ENCODE results near the gene TSPAN14. TPM values are rescaled to one million over a fixed set of nuclear protein-coding genes. Genes with fewer than 3 reads are reported as not detected.
"Not testable (repeated sequence)": the region's sequence is repeated elsewhere in the genome, so short reads cannot be mapped to it uniquely, and the experiment has no call there.

Gene TSPAN14
- polyA plus RNA-seq, 4 donors: 7.4 to 69.4 (median 32.4) TPM

DNA sequence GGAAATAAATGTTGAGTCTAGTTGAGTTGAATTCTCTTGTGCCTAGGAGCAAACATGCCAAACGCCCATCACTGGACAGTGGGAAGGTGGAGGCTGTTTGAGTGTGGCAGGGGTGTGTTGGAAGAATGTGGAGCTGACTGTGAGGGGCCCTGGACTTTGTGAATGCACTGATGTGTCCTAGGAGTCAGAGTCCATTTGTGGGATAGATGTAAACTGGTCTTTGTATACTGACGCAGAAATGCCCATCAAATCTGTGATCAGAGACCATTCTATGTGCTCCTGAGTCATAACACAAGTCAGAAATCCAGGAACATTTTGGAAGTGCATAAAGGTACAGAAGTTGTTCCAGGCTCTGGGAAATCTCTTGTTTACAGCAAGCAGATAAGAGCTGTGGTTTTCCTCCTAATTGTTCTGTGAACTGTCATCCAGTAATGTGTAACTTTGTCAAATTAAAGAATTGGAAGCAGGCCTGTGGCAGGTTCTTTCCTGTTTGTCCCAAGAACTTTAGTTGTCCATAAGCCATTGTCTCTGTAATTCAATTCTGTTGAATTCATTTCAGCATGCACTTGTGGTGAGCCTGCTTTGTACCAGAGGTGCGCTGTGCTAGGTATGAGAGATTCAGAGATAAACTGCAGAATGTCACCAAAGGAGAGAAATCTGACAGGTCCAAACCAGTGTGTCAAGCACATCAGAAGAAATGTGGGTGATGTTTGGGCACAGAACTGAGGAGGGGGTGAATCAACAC, 38.2 kb upstream of the TSPAN14 start:
- H3K36me3 ChIP-seq (ENCODE audit: control insufficient read depth in 3 of 3, insufficient read depth in 2 of 3, low read depth in 1 of 3, low read length in 3 of 3): peaks cover 0 to 18% (median 0%) of the 10 kb centered on the region in 3 donors
- 41 to 74% (median 57%) methylated on average over 3 of the region's 3 CpGs for WGBS, 3 donors
- peaks cover 22 to 65% (median 27%) of the 10 kb centered on the region in 3 donors for H3K4me1 ChIP-seq (ENCODE audit: control insufficient read depth in 3 of 3, insufficient read depth in 2 of 3, low read depth in 1 of 3, low read length in 2 of 3)
- peak overlapping the region in 2 of 3 donors; percentile 69 to 79 for H3K27ac ChIP-seq (ENCODE audit: low read depth in 1 of 3, low read length in 2 of 3)
- no peaks in the 10 kb centered on the region for H3K27me3 ChIP-seq (ENCODE audit: control insufficient read depth in 3 of 3, insufficient read depth in 3 of 3, low read length in 3 of 3)
- H3K4me3 ChIP-seq (ENCODE audit: low read depth in 1 of 3, low read length in 3 of 3): no peak overlapping the region
- DNase-seq (peak; percentile 43 to 55), FAIRE-seq (no peak)
- no peaks in the 10 kb centered on the region for H3K9me3 ChIP-seq (ENCODE audit: control insufficient read depth in 2 of 2, insufficient read depth in 1 of 2, low read depth in 1 of 2, low read length in 1 of 2)

DNA sequence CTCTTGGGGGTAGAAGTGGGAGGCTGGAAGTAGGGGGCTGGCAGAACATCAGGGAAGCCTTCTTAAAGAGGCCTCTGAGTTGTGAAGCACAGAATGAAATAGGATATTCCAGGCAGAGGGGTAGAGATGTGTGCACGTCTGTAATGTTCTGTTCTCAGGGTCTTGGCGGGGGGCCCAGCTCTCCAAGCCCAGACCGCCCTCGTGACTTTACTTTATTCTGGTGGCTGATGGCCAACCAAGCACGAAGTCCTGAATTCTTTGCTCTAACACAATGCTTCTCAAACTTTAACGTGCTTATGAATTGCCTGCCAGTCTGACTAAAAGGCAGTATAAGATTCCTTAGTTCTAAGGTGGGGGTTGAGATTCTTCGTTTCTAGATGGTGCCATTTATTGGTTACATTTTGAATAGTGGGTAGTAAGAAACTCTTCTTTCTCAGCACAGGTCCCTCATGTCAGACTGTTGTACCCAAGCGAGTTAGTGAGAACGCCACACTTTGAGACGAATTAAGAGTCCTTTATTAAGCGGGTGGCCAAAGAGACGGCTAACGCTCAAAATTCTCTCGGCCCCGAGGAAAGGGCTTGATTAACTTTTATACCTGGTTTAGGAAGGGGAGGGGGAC, 37.5 kb upstream of the TSPAN14 start:
- peaks cover 18 to 64% (median 27%) of the 10 kb centered on the region in 3 donors for H3K4me1 ChIP-seq (ENCODE audit: control insufficient read depth in 3 of 3, insufficient read depth in 2 of 3, low read depth in 1 of 3, low read length in 2 of 3)
- peaks cover 0 to 17% (median 0%) of the 10 kb centered on the region in 3 donors for H3K36me3 ChIP-seq (ENCODE audit: control insufficient read depth in 3 of 3, insufficient read depth in 2 of 3, low read depth in 1 of 3, low read length in 3 of 3)
- WGBS, 3 donors: 72 to 76% (median 73%) methylated on average over 15 of the region's 15 CpGs
- DNase-seq (peak in 1 of 2 donors; percentile 16), FAIRE-seq (no peak)
- no peaks in the 10 kb centered on the region for H3K9me3 ChIP-seq (ENCODE audit: control insufficient read depth in 2 of 2, insufficient read depth in 1 of 2, low read depth in 1 of 2, low read length in 1 of 2)
- no peaks in the 10 kb centered on the region for H3K27me3 ChIP-seq (ENCODE audit: control insufficient read depth in 3 of 3, insufficient read depth in 3 of 3, low read length in 3 of 3)
- H3K4me3 ChIP-seq (ENCODE audit: low read depth in 1 of 3, low read length in 3 of 3): no peak overlapping the region
- peak overlapping the region in 2 of 3 donors; percentile 37 to 79 for H3K27ac ChIP-seq (ENCODE audit: low read depth in 1 of 3, low read length in 2 of 3)

DNA sequence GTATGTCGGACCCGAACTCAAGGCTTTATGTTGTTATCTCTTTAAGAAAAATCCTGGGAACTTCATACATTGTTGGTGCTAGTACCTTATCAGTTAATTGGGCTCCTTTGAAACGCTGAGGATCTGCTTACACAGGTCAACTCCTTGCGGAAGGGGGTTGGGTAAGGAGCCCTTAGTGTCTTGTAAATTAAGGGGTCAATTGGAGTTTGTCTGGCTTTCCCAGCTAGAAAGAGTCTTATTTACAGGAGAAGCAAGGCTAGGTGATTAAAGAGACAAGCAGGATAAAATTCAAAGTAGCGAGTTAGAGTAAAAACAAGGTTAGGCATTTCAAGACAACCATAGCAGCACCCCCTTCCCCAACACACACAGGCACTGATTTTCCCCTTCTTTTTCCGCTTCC, 36.9 kb upstream of the TSPAN14 start:
- peaks cover 0 to 19% (median 0%) of the 10 kb centered on the region in 3 donors for H3K36me3 ChIP-seq (ENCODE audit: control insufficient read depth in 3 of 3, insufficient read depth in 2 of 3, low read depth in 1 of 3, low read length in 3 of 3)

DNA sequence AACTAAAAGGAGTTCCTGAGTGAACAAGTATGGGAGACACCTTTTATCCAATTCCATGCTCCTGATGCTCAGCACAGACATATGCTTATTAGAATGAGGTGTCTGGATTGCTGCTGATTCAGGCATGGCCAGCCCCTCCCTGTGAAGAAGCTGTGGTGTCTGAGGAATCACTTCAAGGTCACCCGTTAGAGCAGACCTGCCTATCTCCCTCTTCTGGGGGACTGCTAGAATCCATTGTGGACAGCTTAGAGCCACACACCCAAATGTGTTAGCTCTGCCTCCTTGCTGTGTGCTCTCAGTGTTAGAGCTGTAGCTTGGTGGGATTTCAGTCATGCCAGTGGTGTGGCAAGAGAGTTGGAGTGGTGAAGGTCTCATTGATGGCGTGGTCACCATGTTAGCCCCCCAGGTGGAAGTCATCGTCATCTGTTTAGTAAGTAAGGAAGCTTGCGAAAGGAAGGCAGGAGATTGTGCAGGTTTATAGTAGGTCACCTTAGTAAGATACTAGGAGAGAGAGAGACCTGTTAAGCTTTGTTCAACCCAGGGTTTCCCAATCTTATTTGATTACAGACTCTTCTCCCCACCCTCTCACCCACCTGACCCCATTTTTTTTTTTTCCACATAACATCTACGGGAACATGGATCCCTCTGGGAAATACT, 32.9 kb upstream of the TSPAN14 start:
- DNase-seq: peak in 1 of 2 donors; percentile 47
- 84 to 91% (median 86%) methylated on average over 5 of the region's 5 CpGs for WGBS, 3 donors
- FAIRE-seq: no peak
- peaks cover 0 to 46% (median 5%) of the 10 kb centered on the region in 3 donors for H3K36me3 ChIP-seq (ENCODE audit: control insufficient read depth in 3 of 3, insufficient read depth in 2 of 3, low read depth in 1 of 3, low read length in 3 of 3)
- H3K9me3 ChIP-seq (ENCODE audit: control insufficient read depth in 2 of 2, insufficient read depth in 1 of 2, low read depth in 1 of 2, low read length in 1 of 2): no peaks in the 10 kb centered on the region
- H3K4me1 ChIP-seq (ENCODE audit: control insufficient read depth in 3 of 3, insufficient read depth in 2 of 3, low read depth in 1 of 3, low read length in 2 of 3): peaks cover 0 to 29% (median 5%) of the 10 kb centered on the region in 3 donors
- H3K27ac ChIP-seq (ENCODE audit: low read depth in 1 of 3, low read length in 2 of 3): peak overlapping the region in 1 of 3 donors; percentile 28
- no peaks in the 10 kb centered on the region for H3K27me3 ChIP-seq (ENCODE audit: control insufficient read depth in 3 of 3, insufficient read depth in 3 of 3, low read length in 3 of 3)
- no peak overlapping the region for H3K4me3 ChIP-seq (ENCODE audit: low read depth in 1 of 3, low read length in 3 of 3)

More for the DNA sequence above, 36.9 kb upstream of the TSPAN14 start:
- DNase-seq; H3K27me3 ChIP-seq (ENCODE audit: control insufficient read depth in 3 of 3, insufficient read depth in 3 of 3, low read length in 3 of 3); H3K9me3 ChIP-seq (ENCODE audit: control insufficient read depth in 2 of 2, insufficient read depth in 1 of 2, low read depth in 1 of 2, low read length in 1 of 2); H3K27ac ChIP-seq (ENCODE audit: low read depth in 1 of 3, low read length in 2 of 3); FAIRE-seq; H3K4me3 ChIP-seq (ENCODE audit: low read depth in 1 of 3, low read length in 3 of 3): not testable (repeated sequence)
- 37 to 73% (median 43%) methylated on average over 6 of the region's 6 CpGs for WGBS, 3 donors
- peaks cover 18 to 65% (median 27%) of the 10 kb centered on the region in 3 donors for H3K4me1 ChIP-seq (ENCODE audit: control insufficient read depth in 3 of 3, insufficient read depth in 2 of 3, low read depth in 1 of 3, low read length in 2 of 3)

DNA sequence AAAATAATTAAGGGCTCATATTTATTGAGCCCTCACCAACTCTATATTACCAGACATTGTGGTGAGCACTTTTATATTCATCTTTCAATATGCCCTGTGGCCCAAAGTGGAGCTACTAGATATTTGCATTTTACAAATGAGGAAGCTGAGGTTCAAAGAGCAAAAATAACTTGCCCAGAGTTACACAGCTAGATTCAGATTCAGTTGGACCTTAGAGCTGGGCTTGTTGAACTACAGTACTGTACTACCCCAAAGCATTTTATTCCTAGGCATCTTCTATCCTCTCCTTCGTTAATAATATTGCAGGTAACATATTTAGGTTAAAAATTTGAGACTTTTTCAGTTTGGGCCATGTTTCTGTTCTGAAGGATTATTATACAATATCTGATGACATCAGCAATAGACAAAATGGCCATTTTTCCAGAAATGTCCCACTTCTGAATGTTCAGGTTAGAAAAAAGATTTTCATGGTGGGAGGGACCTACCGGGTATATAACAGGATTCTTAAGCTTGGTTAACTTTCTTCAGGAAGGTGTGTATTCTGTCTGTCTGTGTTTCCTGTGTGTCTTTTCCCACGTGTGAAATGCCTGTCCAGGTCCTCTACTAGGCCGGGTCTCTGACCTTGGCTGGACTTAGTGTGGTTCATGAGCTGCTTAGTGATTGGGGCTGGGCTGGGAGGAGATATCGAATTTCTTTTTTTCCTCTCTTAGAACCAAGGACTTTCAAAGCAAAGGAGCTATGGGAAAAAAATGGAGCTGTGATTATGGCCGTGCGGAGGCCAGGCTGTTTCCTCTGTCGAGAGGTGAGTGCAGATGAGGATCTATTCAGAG, 32.2 kb upstream of the TSPAN14 start:
- peaks cover 0 to 51% (median 5%) of the 10 kb centered on the region in 3 donors for H3K36me3 ChIP-seq (ENCODE audit: control insufficient read depth in 3 of 3, insufficient read depth in 2 of 3, low read depth in 1 of 3, low read length in 3 of 3)
- H3K4me1 ChIP-seq (ENCODE audit: control insufficient read depth in 3 of 3, insufficient read depth in 2 of 3, low read depth in 1 of 3, low read length in 2 of 3): peaks cover 0 to 22% (median 0%) of the 10 kb centered on the region in 3 donors
- H3K4me3 ChIP-seq (ENCODE audit: low read depth in 1 of 3, low read length in 3 of 3): no peak overlapping the region
- WGBS, 3 donors: 84 to 88% (median 86%) methylated on average over 8 of the region's 8 CpGs
- no peaks in the 10 kb centered on the region for H3K9me3 ChIP-seq (ENCODE audit: control insufficient read depth in 2 of 2, insufficient read depth in 1 of 2, low read depth in 1 of 2, low read length in 1 of 2)
- DNase-seq: peak in 1 of 2 donors; percentile 42
- no peaks in the 10 kb centered on the region for H3K27me3 ChIP-seq (ENCODE audit: control insufficient read depth in 3 of 3, insufficient read depth in 3 of 3, low read length in 3 of 3)
- no peak overlapping the region for H3K27ac ChIP-seq (ENCODE audit: low read depth in 1 of 3, low read length in 2 of 3)
- FAIRE-seq: no peak

DNA sequence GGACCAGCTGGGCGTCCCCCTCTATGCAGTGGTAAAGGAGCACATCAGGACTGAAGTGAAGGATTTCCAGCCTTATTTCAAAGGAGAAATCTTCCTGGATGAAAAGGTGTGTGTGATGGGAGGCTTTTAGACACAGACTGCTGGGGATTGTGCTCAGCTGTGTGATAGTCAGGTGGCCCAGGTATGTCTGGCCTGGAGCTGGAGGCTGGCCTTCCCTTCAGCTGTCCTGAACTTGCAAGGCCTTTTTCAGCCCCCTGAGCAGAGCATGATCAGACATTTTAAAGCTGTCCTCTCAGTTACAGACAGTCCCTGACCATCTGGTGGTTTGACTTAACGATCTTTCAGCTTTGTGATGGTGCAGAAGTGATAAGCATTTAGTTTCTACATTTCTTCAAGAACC, 28.2 kb upstream of the TSPAN14 start:
- no peak overlapping the region for H3K4me3 ChIP-seq (ENCODE audit: low read depth in 1 of 3, low read length in 3 of 3)
- no peak for FAIRE-seq
- H3K27me3 ChIP-seq (ENCODE audit: control insufficient read depth in 3 of 3, insufficient read depth in 3 of 3, low read length in 3 of 3): no peaks in the 10 kb centered on the region
- no peak for DNase-seq
- no peaks in the 10 kb centered on the region for H3K9me3 ChIP-seq (ENCODE audit: control insufficient read depth in 2 of 2, insufficient read depth in 1 of 2, low read depth in 1 of 2, low read length in 1 of 2)
- peaks cover 0 to 14% (median 0%) of the 10 kb centered on the region in 3 donors for H3K4me1 ChIP-seq (ENCODE audit: control insufficient read depth in 3 of 3, insufficient read depth in 2 of 3, low read depth in 1 of 3, low read length in 2 of 3)
- no peak overlapping the region for H3K27ac ChIP-seq (ENCODE audit: low read depth in 1 of 3, low read length in 2 of 3)
- peaks cover 0 to 66% (median 10%) of the 10 kb centered on the region in 3 donors for H3K36me3 ChIP-seq (ENCODE audit: control insufficient read depth in 3 of 3, insufficient read depth in 2 of 3, low read depth in 1 of 3, low read length in 3 of 3)
- WGBS, 3 donors: 78 to 86% (median 79%) methylated on average over 2 of the region's 2 CpGs

DNA sequence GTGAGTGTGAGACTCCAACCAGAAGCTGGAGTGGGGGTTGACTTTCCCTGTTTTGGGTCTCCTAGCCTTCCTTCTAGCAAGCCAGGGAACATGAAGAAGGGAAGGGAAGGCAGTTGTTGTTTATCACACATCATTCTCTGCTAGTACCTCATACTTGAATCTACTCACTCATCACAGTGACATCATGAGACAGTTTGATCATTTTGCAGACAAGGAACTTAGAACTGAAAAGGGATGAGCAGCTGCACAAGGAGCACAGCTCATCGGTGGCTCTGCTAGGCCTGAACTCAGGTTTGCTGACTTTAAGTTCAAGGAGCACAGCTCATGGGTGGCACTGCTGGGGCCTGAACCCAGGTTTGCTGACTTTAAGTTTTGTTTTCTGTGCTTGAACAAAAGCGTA, 26.6 kb upstream of the TSPAN14 start:
- Histone ChIP-seq H3K36me3 (ENCODE audit: control insufficient read depth in 3 of 3, insufficient read depth in 2 of 3, low read depth in 1 of 3, low read length in 3 of 3) (peaks cover 0 to 65% (median 10%) of the 10 kb centered on the region in 3 donors), H3K27me3 (ENCODE audit: control insufficient read depth in 3 of 3, insufficient read depth in 3 of 3, low read length in 3 of 3) (no peaks in the 10 kb centered on the region)
- FAIRE-seq: no peak

More for the DNA sequence above, 26.6 kb upstream of the TSPAN14 start:
- H3K4me1 ChIP-seq (ENCODE audit: control insufficient read depth in 3 of 3, insufficient read depth in 2 of 3, low read depth in 1 of 3, low read length in 2 of 3): no peaks in the 10 kb centered on the region
- DNase-seq: no peak
- no peak overlapping the region for H3K4me3 ChIP-seq (ENCODE audit: low read depth in 1 of 3, low read length in 3 of 3)
- WGBS, 3 donors: 93 to 96% (median 94%) methylated on average over 2 of the region's 2 CpGs
- no peak overlapping the region for H3K27ac ChIP-seq (ENCODE audit: low read depth in 1 of 3, low read length in 2 of 3)
- no peaks in the 10 kb centered on the region for H3K9me3 ChIP-seq (ENCODE audit: control insufficient read depth in 2 of 2, insufficient read depth in 1 of 2, low read depth in 1 of 2, low read length in 1 of 2)

Measured in small intestine (tissue), 7 donors.